ENCODE data around the gene ROR1. TPM values are rescaled to one million over a fixed set of nuclear protein-coding genes. Genes with fewer than 3 reads are reported as not detected.

ROR1 gene
- total and polyA plus RNA-seq, 9 of the 15 experiments (the other 6 are each of a cell fraction or from before 2014, with no cell fraction given) = 0.02 TPM; not detected in 8

- no peaks in the 10 kb centered on the region for H3K79me2 ChIP-seq (ENCODE audit: control insufficient read depth, insufficient read depth, low read length)
- no peak overlapping the region for H3K4me2 ChIP-seq (ENCODE audit: insufficient read depth, low read length)
- BruUV-seq (replicated peaks) = no TSS peak
- ATAC-seq (no peak), FAIRE-seq (no peak), DNase-seq (ENCODE audit: extremely low read depth in 1 of 4, low spot score in 3 of 4) (no peak)
- WGBS (ENCODE audit: insufficient coverage, low coverage, missing lambda C conversion rate) = 0% methylated on average over 1 of the region's 1 CpG
- H3K36me3 ChIP-seq (ENCODE audit: control insufficient read depth, insufficient read depth, low read length) = no peaks in the 10 kb centered on the region
- in situ Hi-C loops (cut with MboI) (no loop called here), intact Hi-C loops (cut with micrococcal nuclease) (no loop called here)
- no peaks in the 10 kb centered on the region for H3K9me3 ChIP-seq (replicated peaks; ENCODE audit: control insufficient read depth, insufficient read depth, low read depth, low read length)
- no peaks in the 10 kb centered on the region for H3K4me1 ChIP-seq (replicated peaks in 1 of 2; ENCODE audit: control insufficient read depth in 2 of 2, insufficient read depth in 2 of 2, low read length in 2 of 2)
- H4K20me1 ChIP-seq (replicated peaks; ENCODE audit: control insufficient read depth, insufficient read depth, low read length) = no peaks in the 10 kb centered on the region
- TF ChIP-seq CUX1 (CRISPR knock-in tag; IDR thresholded peaks at IDR 0.05) (no peak), JUND (IDR thresholded peaks at IDR 0.05; ENCODE audit: borderline replicate concordance, low read depth, low read length) (no peak), JUND (tag; IDR thresholded peaks at IDR 0.05; ENCODE audit: borderline replicate concordance, low read depth, low read length) (no peak), U2AF1 (optimal IDR thresholded peaks at IDR 0.05; ENCODE audit: low read depth, low read length) (no peak), PPARD (CRISPR knock-in tag; IDR thresholded peaks at IDR 0.05) (no peak), KLF6 (CRISPR knock-in tag; IDR thresholded peaks at IDR 0.05; ENCODE audit: borderline replicate concordance) (no peak), ZNF639 (CRISPR knock-in tag; conservative IDR thresholded peaks at IDR 0.05 in 1 of 2, IDR thresholded peaks at IDR 0.05 in 1 of 2) (no peak), PTBP1 (IDR thresholded peaks at IDR 0.05; ENCODE audit: low read depth, low read length) (no peak), SUPT5H (IDR thresholded peaks at IDR 0.05) (no peak)
- H2AFZ ChIP-seq (ENCODE audit: low read depth, low read length) = no peak overlapping the region
- H3K27ac ChIP-seq (ENCODE audit: extremely low read depth, low read depth, low read length) = no peak overlapping the region
- H3K4me3 ChIP-seq = no peak overlapping the region
- H3K9me1 ChIP-seq (ENCODE audit: control insufficient read depth, insufficient read depth, low read length) = no peaks in the 10 kb centered on the region
- CTCF ChIA-PET (ENCODE audit: low intra/inter-chr PET ratio) = no interaction called here
- no peak overlapping the region for H3K9ac ChIP-seq (ENCODE audit: insufficient read depth in 1 of 2, low read depth in 2 of 2, low read length in 2 of 2)
- POLR2A ChIA-PET = no interaction called here
- H3K27me3 ChIP-seq (ENCODE audit: control insufficient read depth in 2 of 2, insufficient read depth in 2 of 2, low read length in 2 of 2) = no peaks in the 10 kb centered on the region
Observed at GRCh38 chr1:63954187-63954586, 180.4 kb downstream of the ROR1 start.
